ENCODE results near the gene KPNA3.
"Not testable (repeated sequence)": the region's sequence is repeated elsewhere in the genome, so short reads cannot be mapped to it uniquely, and the experiment has no call there.

KPNA3 gene

DNA sequence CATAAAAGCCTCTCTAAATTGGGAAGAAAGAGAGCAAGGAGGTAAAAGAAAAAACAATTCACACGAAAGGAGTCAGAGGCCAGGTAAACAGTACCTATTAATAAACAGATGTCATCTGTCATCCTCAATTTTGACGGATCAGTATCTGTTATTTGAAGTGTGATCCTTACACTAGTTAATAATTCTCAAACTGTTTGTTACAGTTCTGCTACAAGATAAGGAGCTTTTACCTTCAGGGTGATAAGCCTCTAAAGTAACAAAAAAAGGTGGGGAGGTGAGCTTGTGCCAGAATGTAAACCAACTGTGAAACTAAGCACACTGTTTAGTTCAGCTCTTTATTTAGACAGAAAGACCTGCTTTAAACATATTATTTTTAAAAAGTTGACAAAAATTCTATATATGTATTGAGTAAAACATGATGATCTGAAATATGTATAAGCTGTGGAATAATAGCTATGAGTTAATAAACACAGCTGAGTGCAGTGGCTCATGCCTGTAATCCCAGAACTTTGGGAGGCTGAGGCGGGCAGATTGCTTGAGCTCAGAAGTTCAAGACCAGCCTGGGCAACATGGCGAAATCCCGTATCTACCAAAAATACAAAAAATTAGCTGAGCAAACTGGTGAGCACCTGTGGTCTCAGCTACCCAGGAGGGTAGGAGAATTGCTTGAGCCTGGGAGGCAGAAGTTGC is 52.8 kb downstream of the KPNA3 start:
- DNase-seq = no peak

DNA sequence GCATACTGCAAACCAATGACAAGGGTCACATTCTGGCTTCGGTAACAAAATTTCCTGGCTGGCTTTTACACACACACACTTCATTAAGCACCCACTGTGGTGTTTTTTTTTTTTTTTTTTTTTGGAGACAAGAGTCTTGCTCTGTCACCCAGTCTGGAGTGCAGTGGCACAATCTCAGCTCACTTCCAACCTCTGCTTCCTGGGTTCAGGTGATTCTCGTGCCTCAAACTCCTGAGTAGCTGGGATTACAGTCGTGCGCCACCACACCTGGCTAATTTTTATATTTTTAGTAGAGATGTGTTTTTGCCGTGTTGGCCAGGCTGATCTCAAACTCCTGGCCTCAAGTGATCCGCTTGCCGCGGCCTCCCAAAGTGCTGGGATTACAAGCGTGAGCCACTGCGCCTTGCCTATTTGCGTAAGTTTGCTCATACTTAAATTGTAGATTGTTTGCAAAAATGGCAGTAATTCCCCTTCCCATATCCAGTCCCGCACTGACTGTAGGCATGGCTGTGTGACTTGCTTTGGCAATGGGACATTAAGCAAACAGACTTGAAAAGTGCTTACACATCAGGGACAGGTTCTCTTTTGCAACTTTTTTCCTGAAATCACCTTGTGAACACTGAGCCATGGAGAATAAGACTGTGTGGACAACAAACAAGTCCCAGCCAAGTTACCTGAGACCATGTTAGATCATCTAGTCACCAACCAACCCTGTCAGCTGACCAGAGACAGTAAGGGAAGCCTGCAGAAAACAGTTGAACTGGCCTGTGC is 59.1 kb downstream of the KPNA3 start:
- no peak for DNase-seq

DNA sequence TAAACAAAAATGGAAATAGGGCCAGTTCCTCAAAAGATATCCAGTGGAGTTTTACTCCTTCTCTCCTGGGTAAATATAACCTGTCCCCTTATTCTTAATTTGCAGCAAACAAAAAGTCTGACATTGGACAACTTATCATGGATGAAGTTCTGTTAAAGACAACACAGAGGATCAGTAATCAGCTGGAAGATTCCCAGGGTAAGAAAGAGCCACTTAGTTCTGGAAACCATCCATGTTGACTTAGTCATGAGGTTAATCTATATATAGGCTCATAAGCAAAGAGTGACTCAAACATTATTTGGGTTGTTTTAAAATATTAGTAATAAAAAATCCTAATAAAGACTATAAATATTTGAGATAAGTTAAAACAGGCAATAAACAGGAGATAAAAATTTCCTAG is 60.7 kb downstream of the KPNA3 start:
- DNase-seq = no peak

DNA sequence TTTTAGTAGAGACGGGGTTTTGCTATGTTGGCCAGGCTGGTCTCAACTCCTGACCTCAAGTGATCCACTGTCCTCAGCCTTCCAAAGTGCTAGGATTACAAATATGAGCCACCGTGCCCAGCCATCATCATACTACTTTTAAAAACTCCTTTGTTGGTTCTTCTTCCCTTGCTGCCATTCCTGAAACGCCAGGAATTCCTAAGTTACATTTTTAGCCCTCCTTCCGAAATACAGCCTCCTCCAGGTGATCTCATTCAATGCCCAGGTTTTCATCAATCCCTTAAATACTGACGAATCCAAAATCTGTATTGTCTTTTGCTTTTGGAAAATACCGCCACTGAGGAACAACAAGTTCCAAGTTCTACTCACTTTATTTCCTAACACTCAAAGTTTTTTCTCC is 75.9 kb downstream of the KPNA3 start:
- no peak for DNase-seq

DNA sequence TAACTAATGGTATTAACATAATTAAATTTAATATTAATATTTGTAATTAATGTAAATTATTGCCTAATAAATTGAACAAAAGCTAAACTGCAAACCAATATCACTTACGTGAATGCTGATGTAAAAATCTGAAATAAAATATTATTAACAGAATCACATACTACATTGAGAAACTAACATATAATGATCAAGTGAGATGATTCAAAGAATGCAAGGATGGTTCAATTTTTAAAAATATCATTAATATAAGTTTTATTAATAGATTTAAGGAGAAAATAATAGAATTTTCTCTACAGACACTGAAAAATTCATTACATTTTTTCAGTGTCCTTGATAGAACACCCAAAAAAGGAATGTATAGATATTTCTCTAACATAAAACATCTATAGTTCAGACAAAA is 77.7 kb downstream of the KPNA3 start:
- no peak for DNase-seq

DNA sequence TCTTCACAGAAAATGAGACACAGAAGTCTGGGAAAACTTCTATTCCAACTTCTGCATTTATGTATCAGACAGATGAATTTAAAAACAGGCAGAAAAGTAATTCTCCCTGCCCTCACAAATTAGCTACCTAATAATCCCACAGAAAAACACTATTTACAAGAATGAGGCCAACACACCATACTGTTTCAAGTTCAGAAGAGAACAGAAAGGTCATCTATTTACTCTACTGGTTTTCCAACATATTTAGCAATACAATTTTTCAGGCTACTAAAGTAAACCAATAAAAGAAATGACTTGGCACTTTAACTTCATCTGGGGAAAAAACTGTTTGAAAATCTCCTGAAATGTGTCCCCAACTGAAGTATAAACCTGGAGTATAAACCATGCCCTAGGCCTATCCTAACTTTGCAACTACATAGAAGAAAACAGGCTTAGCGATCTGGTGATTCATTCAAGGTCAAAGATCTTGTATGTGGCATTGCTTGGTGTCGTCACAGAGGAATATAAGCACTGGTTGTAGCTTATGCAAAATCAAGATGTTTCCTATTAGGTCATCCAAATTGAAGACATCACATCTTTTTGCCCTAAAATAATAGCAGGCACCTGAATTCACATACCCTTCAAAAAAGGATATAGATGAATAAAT is 81.1 kb downstream of the KPNA3 start:
- DNase-seq = no peak

DNA sequence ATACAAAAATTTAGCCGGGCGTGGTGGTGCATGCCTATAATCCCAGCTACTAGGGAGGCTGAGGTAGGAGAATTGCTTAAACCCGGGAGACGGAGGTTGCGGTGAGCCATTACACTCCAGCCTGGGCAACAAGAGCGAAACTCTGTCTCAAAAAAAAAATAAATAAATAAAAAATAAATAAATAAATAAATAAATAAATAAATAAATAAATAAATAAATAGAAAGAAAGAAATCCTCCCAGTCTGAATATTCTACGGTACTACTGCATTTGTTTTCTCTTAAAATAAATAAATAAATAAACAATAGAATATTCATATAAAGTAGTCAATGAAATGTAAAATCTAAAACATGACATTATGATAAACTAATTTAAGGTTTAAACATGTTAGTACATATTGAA is 88.2 kb downstream of the KPNA3 start:
- not testable (repeated sequence) for DNase-seq

DNA sequence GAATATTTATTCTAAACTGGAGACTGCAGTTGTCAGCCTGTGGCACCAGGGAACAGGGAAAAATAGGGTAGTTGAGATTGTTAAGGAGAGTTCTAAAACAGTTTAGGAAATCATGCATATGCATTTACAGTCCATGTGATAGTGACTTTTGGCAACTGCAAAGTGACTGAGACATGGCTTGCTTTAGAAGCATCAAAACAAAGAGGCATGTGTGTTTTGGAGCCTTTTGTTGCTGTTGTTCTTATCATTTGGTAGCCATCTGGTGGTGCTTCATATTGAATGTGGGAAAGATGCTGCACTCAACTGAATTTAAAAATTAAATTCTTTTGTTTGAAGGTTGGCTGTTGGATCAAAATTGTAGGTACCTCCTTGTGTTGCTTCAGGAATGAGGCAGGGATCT is 91.0 kb downstream of the KPNA3 start:
- no peak for DNase-seq

DNA sequence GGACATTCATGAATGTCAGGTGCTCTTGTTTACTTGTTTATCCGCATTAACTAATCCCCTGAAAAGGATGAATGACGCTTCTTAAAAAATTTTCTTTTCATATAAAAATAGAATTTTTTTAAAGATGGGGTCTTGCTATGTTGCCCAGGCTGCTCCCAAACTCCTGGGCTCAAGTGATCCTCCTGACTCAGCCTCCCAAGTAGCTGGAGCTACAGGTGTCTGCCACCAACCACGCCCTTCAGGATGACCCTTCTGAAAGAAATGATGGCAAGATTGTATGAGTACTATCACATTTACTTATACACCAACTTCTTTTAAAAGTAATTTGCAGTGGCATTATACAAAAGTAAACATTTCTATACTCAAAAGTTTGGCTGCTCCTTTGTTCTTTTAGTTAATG is 95.0 kb downstream of the KPNA3 start:
- DNase-seq = no peak

DNA sequence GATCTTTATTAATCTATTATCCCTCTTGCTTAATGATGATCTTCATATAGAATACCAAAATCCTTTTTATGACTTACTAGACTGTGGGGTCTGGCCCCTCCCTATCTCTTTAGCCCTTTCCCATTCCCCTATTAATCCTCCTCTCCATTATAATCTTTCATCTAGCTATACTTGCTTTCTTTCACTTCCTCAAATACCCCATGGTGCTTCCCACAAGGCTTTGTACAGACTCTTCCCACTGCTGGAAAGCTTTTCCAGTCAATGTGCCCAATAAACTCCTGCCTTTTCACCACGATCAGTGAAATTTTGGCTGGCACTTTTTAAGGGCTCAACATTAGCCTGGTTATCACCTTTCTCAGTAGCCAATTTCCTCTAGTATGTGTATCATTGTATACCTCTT is 98.0 kb downstream of the KPNA3 start:
- no peak for DNase-seq

DNA sequence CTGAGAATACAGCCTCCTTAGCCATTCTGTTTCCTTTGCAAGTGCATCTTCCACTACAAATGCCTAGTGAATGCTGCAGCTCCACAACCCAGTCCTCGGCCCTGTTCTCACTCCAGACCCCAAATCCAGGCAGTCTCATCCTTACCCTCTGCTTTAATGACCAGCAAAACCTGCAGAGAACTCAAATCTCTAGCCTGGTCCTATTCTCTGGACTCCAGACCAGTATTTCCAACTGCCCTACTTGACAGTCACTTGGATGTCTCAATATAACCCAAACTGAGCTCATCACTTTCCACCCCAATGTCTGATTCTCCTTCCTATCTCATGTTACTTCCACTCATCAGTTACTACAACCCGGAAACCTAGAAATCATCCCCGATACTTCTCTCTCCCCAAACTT is 98.6 kb downstream of the KPNA3 start:
- no peak for DNase-seq

DNA sequence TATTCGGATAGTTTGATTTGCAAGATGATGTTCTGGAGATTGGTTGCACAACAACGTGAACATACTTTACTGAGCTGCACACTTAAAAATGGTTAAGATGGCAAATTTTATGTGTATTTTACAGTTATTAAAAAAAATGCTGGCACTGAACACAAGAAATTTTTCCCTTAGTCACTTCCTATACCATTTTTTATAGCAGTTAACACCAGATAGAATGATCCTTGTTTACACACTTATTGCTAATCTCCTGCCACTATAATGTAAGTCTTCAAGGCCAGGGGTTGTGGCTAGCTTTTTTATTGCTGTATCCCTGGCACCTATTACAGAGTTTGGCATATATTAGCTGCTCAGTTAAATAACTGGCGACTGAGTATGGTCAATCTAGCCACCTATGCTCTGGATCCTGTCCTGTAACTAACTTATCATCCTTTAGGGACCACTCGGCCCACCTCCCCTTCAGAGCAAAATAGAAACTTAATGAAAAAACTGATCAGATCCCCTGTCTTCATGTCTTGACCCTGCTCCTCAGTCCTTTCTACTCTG is 99.2 kb downstream of the KPNA3 start:
- no peak for DNase-seq

DNA sequence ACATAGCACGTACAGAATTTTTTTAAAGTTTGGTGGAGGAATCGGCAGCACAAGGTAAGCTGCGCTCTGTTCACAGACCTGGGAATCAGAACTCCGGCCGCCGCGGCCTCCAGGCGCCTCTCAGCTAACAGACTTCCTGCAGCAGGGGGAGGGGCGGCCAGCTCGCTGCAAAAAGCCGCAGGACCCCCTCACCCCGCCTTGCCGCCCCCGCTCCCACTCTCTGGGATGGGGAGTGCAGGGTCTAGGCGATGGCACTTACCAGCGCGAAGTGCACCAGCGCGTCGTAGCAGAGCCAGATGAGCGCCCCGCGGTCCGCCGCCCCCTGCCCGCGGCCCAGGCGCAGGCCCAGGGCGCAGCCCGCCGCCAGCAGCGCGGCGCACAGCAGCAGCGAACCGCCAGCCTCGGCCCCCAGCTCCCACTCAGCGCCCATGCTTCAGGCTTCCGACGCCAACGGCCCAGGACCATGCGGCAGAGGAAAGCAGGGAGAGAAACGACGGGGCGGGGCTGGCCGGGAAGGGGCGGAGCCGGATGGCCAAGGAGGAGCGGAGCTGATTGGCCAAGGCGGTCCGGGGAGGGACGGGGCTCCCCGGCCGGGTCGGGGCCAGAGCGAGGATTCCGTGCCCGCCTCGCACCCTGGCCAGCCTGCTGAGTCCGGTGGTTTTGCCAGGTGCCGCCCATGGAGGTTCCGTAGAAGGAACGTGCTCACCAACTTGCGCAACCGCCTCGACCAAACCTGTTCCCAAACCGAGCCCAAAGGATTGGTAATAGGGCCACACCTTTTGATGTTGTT is 101.3 kb downstream of the KPNA3 start, which contains the start of gene EBPL:
TSS of gene EBPL (minus strand) at position 492 of the 790 bp plus-strand sequence. CDS start at position 430, 62 bp downstream.
- peak; percentile 96 for DNase-seq

DNA sequence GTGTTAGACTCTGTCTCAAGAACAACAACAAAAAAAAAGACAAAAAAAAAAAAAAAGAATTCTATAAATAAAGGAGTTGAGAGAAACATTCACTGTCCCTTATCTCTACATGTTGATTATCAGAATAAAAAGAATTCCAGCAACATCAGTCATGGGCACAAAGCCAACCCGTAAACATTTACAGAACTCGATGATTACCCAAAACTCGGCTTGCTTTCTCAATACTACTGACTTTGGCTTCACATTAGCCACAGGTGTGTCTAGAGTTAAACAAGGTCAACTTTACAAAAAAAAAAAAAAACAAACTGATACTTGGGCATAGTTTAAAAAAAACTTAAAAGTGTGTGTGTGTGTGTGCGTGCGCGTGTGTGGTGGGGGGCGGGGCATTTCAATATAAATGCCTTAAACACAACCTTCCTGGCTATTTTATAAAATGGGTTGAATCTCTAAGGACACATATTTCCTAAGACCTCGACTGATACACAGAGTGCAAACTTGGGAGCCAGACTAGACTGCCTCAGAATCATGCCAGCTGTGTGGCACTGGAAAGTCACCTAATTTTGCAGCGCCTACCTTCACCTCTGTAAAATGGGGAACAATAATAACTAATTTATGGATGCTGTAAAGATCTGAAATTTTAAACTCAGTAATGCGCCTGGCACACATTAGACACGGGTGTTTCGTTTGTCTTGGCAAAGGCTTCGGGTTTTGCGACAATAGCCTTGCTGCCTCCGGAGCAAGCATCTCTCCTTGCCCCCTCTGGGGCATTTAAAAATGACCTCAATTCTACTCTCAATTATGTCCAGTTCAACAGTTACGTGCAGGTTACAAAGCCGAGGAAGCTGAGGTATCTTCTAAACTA is 102.1 kb downstream of the KPNA3 start:
- DNase-seq = peak; percentile 46

DNA sequence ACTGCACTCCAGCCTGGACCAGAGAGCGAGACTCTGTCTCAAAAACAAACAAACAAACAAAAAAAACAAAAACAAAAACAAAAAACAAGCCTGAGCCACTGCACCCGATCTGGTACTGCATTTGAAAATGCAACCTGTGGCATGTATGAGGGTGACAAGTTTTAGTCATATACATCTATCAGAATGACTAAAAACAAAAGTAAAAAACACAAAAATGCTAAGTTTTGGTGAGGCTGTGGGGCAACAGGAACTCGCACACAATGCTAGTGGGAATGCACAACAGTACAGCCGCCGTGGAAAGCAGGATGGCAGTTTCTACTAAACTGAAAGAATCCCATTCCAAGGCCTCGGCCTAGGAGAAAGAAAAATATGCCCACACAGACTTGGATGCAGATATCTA is 109.0 kb downstream of the KPNA3 start:
- no peak for DNase-seq

DNA sequence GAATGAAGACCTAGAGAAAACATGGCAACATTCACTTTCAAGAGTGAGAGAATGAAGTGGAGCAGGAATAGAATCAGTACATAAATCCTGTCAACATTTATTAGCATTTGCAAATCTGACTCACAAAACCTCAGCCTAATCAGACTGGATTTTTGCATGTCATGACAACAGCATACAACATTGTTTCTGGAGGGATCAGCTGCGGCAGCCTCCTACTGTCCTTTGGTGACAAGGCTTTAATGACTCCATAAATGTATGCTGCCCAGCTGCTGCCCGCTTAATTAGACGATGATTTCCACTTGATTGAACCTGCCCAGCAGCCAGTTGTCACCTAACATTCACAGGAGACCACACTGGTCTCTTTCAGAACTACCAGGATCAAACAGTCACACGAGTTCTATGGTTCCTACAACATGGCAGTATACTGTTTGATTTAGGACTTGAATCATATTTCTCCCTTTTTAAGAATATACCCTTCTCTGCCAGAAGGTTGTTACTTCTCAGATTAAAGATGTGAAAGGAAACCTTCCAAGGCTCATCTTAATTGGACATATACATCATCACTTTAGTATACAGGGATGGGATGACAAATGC is 110.5 kb downstream of the KPNA3 start:
- DNase-seq = no peak

DNA sequence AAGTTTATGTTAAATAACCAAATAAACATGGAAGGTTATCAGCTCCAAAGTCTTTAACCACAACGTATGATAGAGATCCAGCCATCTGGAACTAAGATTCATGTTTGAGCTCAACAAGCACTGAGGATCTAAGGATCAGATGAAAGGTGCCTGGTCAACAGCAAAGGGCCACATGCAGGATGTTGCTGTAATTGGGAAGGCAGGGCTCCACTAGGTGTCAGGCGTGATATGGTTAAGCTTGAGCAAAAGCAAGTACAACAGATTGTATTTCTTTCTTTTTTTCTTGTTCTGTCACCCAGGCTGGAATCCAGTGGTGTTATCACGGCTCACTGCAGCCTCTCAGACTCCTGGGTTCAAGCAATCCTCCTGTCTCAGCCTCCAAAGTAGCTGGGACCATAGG is 113.2 kb downstream of the KPNA3 start:
- DNase-seq = peak; percentile 32

DNA sequence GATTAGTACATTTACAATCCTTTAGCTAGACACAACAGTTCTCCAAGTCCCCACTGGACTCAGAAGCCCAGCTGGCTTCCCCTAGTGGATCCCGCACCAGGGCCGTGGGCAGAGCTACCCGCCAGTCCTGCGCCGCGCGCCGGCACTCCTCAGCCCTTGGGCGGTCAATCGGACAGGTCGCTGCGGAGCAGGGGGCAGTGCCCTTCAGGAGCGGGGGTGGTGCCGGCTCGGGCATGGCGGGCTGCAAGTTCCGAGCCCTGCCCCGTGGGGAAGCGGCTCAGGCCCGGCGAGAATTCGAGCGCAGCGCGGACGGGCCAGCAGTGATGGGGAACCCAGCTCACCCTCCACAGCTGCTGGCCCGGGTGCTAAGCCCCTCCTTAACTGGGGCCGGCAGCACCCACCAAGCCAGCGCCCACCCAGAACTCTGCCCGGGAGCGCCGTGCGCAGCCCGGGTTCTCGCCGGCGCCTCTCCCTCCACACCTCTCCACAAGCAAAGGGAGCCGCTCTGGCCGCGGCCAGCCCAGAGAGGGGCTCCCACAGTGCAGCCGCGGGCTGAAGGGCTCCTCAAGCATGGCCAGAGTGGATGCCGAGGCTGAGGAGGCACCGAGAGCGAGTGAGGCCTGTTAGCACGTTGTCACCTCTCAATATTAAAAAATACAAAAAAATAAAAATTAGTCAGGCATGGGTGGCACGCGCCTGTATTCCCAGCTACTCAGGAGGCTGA is 114.1 kb downstream of the KPNA3 start:
- no peak for DNase-seq

DNA sequence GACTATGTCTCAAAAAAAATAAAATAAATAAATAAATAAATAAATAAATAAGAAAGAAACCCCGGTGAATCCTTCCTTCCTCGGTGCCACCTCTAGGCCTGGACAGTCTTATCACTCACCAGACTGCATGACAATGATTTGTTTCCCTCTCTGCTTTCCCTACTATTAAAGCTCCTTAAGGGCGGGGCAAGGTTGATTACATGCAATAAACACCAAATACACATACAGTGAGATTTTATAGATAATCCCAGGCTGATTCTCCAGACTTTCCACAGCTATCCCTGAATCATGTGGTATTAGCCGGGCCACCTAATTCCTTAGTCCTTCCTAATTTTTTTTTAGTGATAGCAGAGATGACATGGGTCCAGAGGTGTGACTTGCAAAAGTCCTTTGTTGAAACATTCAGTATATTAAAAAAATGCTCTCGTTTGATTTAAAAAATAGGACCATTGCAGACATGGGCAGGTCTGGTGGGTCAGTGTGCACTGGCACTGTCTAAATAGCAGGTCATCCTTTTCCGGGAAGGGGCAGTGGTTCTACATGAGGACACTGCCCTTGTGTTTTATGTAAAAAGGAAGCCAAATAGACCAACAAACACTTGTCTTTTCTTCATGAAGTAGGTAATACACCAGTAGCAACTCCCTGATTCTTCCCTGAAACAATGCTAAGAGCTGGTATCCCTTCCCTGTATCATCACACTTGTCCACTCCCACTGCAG is 115.7 kb downstream of the KPNA3 start:
- DNase-seq = no peak

DNA sequence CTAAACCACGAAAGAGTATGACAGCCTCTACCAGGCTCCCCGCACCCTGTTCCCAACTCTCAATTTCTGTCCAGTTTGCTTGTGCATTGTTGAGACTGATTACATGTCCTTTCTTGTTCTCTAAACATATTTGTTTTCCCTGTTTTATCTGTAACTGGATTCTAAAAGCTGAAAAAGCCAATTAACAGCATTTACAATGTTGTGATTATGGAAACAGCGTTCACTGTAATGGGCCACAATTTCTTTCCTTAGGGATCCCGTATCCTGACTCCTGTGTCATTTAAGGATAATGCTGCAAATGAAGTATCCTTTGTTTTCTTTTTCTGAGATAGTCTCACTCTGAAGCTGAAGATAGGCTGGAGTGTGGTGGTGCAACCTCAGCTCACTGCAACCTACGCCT is 121.7 kb downstream of the KPNA3 start:
- DNase-seq = no peak

All from OCI-M1 (cell line).